HG03139 (cell line): ENCODE data around the gene TBX18.

Experiments
- ATAC-seq: cut with Tn5 transposase; IDR thresholded peaks from one replicate; pipeline ENCODE4 v1.9.1; 2021; ENCODE audit not compliant: unreplicated experiment

TBX18 gene

DNA sequence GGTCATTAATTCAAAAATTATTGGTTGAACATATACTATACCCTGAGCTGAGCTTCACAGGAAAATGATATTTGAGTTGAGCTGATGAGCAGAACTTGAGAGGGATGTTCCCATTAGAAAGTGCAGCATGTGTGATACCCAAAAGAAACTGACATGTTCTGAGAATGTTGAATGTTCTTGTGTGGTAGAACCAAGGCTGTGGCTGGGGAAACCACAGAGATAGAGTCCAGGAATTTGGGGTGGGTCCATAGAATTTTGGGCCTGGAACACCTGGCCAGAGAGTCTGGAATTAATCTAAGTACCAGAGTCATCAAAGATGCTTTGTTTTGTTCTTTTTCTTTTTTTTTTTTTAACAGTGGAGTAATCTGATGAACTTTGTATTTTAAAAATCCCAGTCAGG is 88.7 kb downstream of the TBX18 start:
- no peak for ATAC-seq

DNA sequence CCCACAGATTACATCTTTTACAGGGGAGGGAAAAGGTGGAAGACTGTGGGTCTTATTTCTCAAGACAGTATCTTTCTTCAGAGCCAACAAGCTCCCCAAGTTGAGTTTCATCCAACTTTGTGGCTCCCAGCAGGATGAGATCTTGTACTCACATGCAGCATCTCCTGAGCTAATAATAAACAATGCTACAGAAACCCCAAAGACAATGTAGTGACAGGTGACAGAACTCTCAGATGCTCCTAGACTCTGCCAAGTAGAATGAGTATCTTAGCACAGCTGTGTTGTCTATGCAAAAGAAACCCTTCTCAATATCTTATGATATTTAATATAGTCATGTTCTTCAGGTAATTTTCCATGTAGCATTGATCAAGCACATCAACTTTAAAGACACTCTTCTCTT is 90.0 kb downstream of the TBX18 start:
- ATAC-seq, result no peak

DNA sequence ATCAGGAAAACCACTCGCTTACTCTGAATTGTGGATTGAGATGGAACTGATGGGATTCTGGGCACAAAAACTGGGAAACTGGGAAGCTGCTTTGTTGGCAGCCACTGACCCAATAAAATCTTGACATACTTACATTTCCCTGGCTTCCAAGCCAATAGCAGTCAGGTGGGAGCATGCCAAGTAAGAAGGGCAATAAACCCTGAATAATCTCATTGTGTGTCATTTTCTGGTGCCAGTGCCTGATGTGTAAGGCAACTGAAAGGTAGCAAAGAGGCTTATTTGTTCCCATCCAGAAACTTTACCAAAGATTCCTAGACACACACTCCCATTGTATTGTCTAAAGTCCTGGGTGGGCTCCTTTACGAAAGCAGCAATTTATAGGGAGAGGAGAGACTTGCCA is 93.2 kb downstream of the TBX18 start:
- ATAC-seq, result no peak

DNA sequence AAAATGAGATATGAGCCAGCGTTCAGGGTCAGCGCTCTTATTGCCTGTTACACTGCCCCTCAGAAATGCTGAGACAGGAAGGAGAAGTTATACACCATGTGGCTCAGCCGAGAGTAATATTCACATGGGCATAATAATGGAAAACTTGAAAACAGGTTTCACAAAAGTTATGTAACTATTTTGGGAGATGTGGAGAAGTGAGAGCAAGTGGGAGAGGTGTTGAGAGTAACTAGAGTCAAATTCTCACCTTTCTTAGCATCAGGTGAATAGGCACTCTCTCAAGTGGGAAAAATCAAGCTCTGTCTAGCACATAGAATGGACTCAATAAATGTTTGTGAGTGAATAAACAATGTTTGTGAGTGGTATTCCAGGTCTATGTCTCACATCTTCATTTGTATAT is 94.5 kb downstream of the TBX18 start:
- ATAC-seq, result no peak

DNA sequence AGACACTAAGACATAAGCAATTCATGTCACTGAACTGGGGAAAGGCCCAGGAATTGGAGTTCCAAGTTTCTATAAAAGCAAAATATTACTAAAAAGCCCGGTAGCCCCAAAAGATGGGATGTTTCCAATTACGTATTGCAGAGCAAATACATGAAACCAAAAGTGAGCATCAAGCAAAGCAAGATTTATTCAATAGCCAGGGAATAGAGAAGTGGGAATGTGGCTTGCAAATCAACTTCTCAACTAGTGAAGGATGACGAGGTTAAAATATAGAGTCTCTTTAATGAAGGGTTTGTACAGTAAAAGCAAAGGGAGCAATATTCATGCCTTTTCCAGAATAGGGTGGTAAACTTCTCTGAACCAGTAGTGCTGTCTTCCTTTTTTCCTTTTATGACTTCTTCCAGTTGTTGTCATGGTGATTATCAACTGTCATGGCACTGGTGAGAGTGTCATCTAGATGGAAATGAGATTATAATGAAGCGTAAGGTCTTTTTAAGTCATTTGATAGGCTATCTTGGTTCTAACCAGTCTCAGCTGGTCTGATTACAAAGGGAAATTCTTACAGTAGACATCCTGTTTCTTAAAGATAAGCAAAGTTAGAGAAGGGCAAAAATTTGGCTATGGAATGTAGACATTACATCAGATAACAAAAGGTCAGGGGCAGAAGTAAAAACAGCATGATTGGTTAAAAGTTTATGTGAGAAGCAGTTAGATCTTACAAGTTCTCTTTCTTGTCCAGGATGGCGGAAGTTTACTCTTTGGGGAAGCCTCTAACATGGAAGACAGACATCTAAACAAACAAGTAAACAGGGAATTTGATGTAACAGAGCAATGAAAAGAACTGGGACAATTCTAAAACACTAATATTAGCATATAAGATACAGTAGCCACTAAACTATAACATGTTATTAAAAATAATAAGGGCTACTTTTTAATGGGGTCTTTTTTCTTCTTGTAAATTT is 96.9 kb downstream of the TBX18 start:
- no peak for ATAC-seq

DNA sequence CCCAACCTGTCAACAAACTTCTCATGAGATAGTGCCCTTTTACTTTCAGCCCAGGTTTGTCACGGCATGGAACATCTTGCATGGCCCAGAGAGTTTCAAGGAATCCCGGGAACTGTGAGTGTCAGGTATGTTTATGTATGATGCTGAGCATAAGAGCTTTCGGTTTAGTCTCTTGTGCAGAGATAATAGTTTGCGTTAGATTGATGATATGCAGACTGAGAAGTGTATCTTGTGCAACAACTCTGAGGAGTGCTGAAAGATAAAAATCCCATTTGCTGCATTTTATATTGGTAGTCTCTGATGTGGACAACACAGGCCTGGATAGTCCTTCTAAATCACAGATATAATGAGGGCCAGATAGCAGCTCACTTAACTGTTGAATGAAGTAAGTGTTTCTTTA is 99.0 kb downstream of the TBX18 start:
- ATAC-seq, result no peak

DNA sequence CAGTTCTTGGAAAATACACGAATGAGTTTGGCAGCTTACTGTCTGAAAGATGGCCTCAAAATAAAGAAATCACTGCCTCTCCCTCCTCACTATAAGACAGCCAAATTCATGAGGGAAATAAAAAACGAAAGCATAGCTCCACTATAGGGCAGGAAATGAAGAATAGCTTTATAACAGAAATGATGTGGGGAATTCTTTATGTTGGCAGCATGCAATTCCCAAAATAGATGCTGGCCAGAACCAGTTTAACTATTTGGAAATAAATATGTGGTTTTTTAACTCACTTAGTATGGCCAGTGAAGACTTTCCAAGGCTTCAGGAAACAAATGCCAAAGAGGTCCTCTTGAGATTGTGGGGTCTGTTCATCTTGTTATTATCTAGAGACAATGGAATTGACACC is 100.5 kb downstream of the TBX18 start:
- ATAC-seq, result no peak

DNA sequence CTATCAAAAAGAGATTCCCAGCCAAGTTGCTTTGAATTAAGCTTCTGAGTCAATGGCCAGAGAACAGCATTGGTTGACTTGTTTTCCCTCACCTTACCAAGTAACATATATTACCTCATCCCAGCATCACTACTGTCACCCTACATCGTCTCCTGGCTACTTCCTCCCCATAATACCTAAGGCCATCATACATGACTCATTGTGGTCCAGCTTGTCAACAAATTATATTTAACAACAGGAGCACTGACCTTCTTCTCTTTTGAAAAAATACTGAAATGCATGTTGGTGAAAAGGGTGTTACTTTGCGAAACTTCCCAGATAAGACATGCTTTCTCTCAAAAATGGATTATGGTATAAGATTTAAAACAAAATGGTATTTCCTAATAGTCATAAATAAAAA is 106.9 kb downstream of the TBX18 start:
- ATAC-seq, result no peak

DNA sequence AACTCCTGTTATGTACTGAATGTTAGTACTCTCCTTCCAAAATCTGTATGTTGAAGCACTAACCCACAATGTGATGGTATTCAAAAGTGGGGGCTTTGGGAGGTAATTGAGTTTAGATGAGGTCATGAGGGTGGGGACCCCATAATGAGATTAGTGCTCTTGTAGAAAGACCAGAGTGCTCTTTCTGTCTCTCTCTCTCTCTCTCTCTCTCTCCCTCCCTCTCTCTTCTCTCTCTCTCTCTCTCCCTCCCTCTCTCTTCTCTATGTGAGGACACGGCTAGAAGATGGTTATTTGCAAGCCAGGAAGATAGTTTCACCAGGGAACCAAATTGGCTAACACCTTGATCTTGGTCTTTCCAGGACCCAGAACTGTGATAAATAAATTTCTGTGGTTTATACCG is 107.4 kb downstream of the TBX18 start:
- no peak for ATAC-seq

DNA sequence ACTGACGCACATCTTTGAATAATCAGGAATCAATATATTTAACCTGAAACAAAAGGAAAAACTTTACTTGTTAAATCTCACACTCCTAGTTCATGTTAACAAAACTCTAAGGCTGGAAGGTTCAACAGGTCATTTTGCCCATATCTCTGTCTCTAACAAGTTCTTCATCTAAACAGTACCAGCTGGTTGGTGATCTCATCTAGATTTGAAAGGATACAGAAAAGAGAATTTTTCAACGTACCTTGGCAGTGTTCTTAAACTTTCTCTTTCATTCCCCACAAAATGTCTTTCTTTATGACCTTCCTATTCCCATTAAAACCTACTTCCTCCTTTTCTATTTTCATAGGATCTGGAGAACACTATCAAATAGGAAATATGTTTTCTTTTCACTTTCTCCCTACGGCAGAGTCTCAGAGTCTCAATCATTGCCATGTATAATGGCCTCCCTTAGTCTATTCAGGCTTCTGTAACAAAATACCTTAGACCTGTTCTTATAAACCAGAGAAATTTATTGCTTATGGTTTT is 111.3 kb downstream of the TBX18 start:
- ATAC-seq, result no peak

DNA sequence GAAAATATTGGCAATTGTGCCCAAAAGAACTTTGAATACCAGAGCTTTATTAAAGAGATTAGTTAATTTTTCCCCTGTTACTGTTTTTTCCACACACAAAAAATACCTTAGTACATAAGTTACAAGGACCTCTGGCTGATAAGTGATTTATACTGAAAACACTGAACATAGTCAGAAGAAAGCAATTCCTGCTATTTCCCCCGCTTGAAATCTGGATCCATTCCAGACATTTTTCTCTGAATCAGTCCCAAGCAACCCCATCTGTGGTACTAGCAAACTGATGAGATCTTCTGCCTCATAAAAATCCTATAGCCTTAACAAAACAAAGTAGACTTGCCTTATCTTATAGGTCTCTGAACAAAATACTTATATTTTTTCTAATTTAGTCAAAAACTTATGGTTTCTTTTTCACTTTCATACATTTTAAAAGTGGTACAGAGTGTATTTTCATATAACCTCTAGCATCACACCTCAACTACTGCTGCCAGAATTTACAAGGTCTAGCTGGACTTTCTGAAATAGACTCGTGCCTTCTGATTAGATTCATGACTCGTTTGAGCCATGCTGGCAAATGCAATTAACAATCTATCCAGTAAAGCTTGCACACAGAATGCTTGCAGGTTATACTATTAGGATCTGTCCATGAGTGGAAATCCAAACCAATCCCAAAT is 111.9 kb downstream of the TBX18 start:
- no peak for ATAC-seq

DNA sequence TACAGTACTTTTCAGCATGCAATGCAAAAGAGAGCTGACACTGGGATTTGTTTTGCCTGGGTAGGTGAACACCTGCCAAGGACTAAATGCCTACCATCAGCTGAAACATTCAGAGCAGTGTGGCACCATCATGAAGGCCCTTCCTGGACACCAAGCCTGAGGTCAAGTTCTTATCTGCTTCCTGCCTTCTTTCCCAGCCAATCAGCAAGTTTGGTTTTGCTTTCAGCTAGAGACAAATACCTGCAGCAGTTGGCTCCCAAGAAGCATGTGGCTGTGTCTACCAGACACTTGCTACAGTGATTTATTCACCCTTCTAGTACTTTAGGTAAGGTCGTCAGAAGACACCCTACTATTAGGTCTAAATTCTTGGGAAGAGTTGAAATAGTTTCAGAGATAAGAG is 112.8 kb downstream of the TBX18 start:
- no peak for ATAC-seq

DNA sequence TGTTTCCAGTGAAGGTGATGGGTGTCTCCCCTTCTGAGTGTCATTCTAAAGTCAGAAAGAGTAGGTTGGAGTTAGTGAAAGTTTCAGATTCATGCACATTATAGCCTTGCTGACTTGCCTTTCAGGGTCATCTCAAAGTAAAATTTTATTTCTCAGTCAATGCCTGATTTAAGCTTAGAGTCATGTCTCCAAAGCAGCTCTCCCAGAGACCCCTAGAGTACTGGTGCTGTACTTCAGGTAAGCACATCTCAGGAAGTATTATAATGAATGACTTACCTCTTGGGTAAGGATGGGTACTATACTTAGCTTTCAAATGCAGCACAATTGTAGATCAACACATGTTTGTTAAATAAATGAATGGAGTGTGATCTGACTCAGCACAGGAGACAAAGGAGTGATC is 116.0 kb downstream of the TBX18 start:
- no peak for ATAC-seq

DNA sequence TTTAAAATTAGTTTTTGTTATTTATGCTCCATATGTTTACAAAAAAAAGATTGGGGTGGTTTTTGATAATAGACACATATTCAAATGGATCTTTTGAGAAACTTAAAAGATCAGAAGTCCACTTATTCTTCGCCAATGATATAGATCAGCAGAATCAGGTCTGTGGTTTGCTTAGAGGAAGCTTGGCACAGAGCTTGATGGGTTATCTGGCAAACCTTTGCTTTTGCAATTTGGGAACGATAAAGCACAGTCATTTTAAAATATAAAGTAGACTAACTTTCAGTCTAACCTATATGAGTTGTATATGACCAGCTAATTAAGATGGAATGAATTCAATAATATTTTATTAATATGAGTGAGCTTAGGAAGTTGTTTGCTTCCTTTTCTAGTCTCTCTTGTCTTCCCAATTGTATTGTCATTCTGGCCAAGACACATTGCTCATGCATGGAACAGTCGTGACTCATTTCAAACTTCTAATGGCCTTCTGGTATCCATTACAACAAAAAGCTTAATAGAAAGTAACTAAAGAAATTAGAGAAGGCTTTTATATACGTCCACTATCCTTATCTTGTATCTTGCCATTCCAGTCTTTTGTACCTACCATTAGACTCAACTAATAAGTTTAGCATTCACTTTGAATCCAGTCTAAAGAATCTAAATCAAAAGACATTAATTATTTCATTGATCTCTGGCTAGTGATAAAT is 118.7 kb downstream of the TBX18 start:
- ATAC-seq, result no peak

DNA sequence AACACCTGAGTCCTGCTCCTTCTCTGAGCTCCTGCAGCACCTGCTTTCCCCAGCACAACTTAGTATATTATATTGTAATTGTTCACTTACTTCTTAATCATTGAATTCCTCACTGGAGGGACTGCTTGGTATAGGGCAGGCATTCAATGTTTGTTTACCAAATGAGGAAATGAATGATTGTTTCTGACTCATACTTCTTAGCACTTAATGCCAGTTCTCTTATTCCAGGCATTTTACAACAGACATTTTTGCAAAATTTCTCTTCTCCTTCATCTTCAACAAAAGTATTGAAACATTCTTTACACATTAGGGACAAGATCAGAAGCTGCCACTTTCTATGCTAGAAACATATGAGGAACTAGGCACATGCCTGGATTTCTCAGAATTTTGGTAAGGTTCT is 119.4 kb downstream of the TBX18 start:
- no peak for ATAC-seq

DNA sequence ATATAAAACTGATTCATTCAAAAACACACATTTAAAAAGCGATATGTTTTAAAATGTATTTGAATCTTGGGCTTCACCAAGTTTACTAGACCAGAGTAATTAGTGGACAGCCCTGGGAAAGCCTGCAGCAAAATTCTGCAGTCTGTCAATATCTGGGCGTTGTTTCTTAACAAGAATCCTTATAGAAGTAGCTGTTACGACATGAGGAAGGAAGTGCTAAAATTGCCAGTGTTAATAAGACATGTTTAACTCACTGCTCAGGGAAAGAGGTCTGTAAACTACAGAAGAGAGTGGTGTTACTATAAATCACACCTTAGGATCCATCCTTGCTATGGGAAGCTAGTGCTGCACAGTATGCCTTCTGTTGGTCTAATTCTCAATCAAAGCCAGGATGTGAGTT is 120.6 kb downstream of the TBX18 start:
- ATAC-seq, result no peak

DNA sequence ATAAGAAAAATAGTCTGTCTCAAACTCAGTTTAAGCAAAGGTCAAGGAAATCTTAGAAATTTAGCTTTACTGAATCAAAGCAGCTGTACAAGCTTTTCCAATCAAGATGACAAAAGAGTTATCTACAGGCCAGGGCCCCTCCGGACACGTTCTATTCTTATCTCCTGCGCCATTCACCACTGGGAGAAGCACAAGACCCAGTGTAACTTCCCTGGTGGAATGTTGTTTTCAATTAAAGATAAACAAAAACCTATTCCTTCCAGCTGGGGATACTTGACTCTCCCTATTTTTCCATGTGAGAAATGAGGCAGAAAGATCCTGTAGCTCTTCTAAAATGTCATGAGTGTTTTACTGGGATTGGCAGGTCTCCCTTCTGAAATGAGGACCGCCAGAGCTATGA is 123.3 kb downstream of the TBX18 start:
- no peak for ATAC-seq

DNA sequence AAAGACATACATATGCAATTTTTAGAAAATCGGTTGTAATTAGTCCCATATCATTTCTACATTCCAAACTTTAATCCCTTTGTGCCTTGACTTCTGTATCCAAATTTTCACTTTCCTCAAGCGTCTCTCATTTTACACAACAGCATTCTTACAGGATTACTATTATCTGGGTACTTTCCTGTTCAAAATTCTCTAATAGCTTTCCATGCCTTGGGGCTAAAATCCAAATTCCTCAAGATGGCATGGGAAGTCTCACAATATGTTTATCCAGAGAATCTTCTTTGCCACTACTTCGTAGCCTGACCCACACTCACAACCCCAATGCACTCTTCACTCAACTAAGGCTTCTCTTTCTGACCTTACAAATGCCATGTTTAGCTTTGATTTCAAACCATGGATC is 125.0 kb downstream of the TBX18 start:
- no peak for ATAC-seq

DNA sequence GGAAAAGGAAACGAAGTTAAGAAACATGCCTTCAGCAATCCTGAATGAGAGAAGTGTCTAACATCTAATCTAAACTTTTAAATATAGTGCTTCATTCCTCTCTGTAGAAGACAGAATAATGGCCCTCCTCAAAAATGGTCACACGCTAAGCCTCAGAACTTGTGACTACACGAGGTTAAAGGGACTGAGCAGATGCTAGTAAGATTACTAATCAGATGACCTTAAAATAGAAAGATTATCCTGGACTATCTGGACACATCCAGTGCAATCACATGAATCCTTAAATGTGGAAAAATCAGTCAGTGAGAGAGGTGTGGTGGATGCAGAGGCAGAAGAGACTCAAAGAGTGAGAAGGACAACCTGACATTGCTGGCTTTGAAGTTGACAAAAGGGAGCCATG is 126.1 kb downstream of the TBX18 start:
- ATAC-seq, result no peak
